ENCODE data around the gene IQCM. TPM values are rescaled to one million over a fixed set of nuclear protein-coding genes. Genes with fewer than 3 reads are reported as not detected.

IQCM gene
- total RNA-seq, 2 donors from 2014 or later: not detected

GRCh38 chr4:149701435-149702156 lies 114.0 kb downstream of the IQCM start:
- DNase-seq (ENCODE audit: low spot score in 2 of 2) (no peak), ATAC-seq (no peak)
- H3K9me3 Mint-ChIP-seq: peaks cover 4 to 5% of the 10 kb centered on the region in 2 donors
- H3K27ac Mint-ChIP-seq: no peak overlapping the region
- H3K36me3 Mint-ChIP-seq: no peaks in the 10 kb centered on the region

- DNase-seq (ENCODE audit: low spot score in 2 of 2): no peak
- Mint-ChIP-seq H3K36me3 (no peaks in the 10 kb centered on the region), H3K9me3 (peaks cover 4 to 5% of the 10 kb centered on the region in 2 donors), H3K27ac (no peak overlapping the region)
- ATAC-seq: no peak
Observed at GRCh38 chr4:149700272-149700671, 115.4 kb downstream of the IQCM start.

GRCh38 chr4:149699642-149700041 lies 116.0 kb downstream of the IQCM start:
- DNase-seq (ENCODE audit: low spot score in 2 of 2) (no peak), ATAC-seq (no peak)
- Mint-ChIP-seq H3K9me3 (peaks cover 4 to 5% of the 10 kb centered on the region in 2 donors), H3K36me3 (no peaks in the 10 kb centered on the region), H3K27ac (no peak overlapping the region)

- DNase-seq (ENCODE audit: low spot score in 2 of 2): no peak
- ATAC-seq: no peak
- H3K27ac Mint-ChIP-seq: no peak overlapping the region
- H3K9me3 Mint-ChIP-seq: peaks cover 4 to 22% of the 10 kb centered on the region in 2 donors
- no peaks in the 10 kb centered on the region for H3K36me3 Mint-ChIP-seq
Observed at GRCh38 chr4:149690726-149691125, 124.9 kb downstream of the IQCM start.

- H3K36me3 Mint-ChIP-seq: no peaks in the 10 kb centered on the region
- no peak overlapping the region for H3K27ac Mint-ChIP-seq
- no peak for ATAC-seq
- H3K9me3 Mint-ChIP-seq: peaks cover 3 to 4% of the 10 kb centered on the region in 2 donors
- DNase-seq (ENCODE audit: low spot score in 2 of 2): no peak
Observed at GRCh38 chr4:149684516-149684915, 131.1 kb downstream of the IQCM start.

- Mint-ChIP-seq H3K9me3 (peaks cover 14 to 30% of the 10 kb centered on the region in 2 donors), H3K27ac (no peak overlapping the region), H3K36me3 (peaks cover 0 to 7% of the 10 kb centered on the region in 2 donors)
- no peak for DNase-seq (ENCODE audit: low spot score in 2 of 2)
- ATAC-seq: no peak
Observed at GRCh38 chr4:149676076-149676475, 139.6 kb downstream of the IQCM start.

GRCh38 chr4:149645790-149646189 lies 169.9 kb downstream of the IQCM start:
- peaks cover 6 to 10% of the 10 kb centered on the region in 2 donors for H3K9me3 Mint-ChIP-seq
- no peak for ATAC-seq
- no peaks in the 10 kb centered on the region for H3K36me3 Mint-ChIP-seq
- no peak overlapping the region for H3K27ac Mint-ChIP-seq
- no peak for DNase-seq (ENCODE audit: low spot score in 2 of 2)

- DNase-seq (ENCODE audit: low spot score in 2 of 2) (no peak), ATAC-seq (no peak)
- H3K27ac Mint-ChIP-seq: no peak overlapping the region
- peaks cover 8 to 14% of the 10 kb centered on the region in 2 donors for H3K9me3 Mint-ChIP-seq
- no peaks in the 10 kb centered on the region for H3K36me3 Mint-ChIP-seq
Observed at GRCh38 chr4:149638073-149638472, 177.6 kb downstream of the IQCM start.

- ATAC-seq (no peak), DNase-seq (ENCODE audit: low spot score in 2 of 2) (no peak)
- Mint-ChIP-seq H3K36me3 (no peaks in the 10 kb centered on the region), H3K9me3 (peaks cover 4 to 9% of the 10 kb centered on the region in 2 donors), H3K27ac (no peak overlapping the region)
Observed at GRCh38 chr4:149634368-149634767, 181.3 kb downstream of the IQCM start.

- no peak for DNase-seq (ENCODE audit: low spot score in 2 of 2)
- Mint-ChIP-seq H3K36me3 (no peaks in the 10 kb centered on the region), H3K27ac (no peak overlapping the region), H3K9me3 (peaks cover 5 to 8% of the 10 kb centered on the region in 2 donors)
- ATAC-seq: no peak
Observed at GRCh38 chr4:149631629-149632028, 184.0 kb downstream of the IQCM start.

GRCh38 chr4:149630064-149630463 lies 185.6 kb downstream of the IQCM start:
- peaks cover 0 to 4% of the 10 kb centered on the region in 2 donors for H3K9me3 Mint-ChIP-seq
- H3K36me3 Mint-ChIP-seq: no peaks in the 10 kb centered on the region
- H3K27ac Mint-ChIP-seq: no peak overlapping the region
- no peak for DNase-seq (ENCODE audit: low spot score in 2 of 2)
- ATAC-seq: no peak

- no peak for ATAC-seq
- Mint-ChIP-seq H3K36me3 (no peaks in the 10 kb centered on the region), H3K27ac (no peak overlapping the region), H3K9me3 (peaks cover 15 to 19% of the 10 kb centered on the region in 2 donors)
- DNase-seq (ENCODE audit: low spot score in 2 of 2): no peak
Observed at GRCh38 chr4:149605601-149606378, 209.9 kb downstream of the IQCM start.

- ATAC-seq (no peak), DNase-seq (ENCODE audit: low spot score in 2 of 2) (no peak)
- H3K27ac Mint-ChIP-seq: no peak overlapping the region
Observed at GRCh38 chr4:149604827-149605226, 210.8 kb downstream of the IQCM start.

GRCh38 chr4:149595500-149595899 lies 220.1 kb downstream of the IQCM start:
- Mint-ChIP-seq H3K36me3 (no peaks in the 10 kb centered on the region), H3K27ac (no peak overlapping the region), H3K9me3 (peaks cover 5 to 14% of the 10 kb centered on the region in 2 donors)
- DNase-seq (ENCODE audit: low spot score in 2 of 2) (no peak), ATAC-seq (no peak)

More at GRCh38 chr4:149604827-149605226, 210.8 kb downstream of the IQCM start:
- H3K36me3 Mint-ChIP-seq: no peaks in the 10 kb centered on the region
- H3K9me3 Mint-ChIP-seq: peaks cover 15 to 19% of the 10 kb centered on the region in 2 donors

GRCh38 chr4:149589826-149590225 lies 225.8 kb downstream of the IQCM start:
- DNase-seq (ENCODE audit: low spot score in 2 of 2) (no peak), ATAC-seq (no peak)
- Mint-ChIP-seq H3K36me3 (peaks cover 0 to 4% of the 10 kb centered on the region in 2 donors), H3K9me3 (peaks cover 9 to 21% of the 10 kb centered on the region in 2 donors), H3K27ac (no peak overlapping the region)

GRCh38 chr4:149584722-149585121 lies 230.9 kb downstream of the IQCM start:
- DNase-seq (ENCODE audit: low spot score in 2 of 2) (no peak), ATAC-seq (no peak)
- Mint-ChIP-seq H3K9me3 (peaks cover 10 to 11% of the 10 kb centered on the region in 2 donors), H3K27ac (no peak overlapping the region), H3K36me3 (peaks cover 0 to 4% of the 10 kb centered on the region in 2 donors)

- H3K36me3 Mint-ChIP-seq: no peaks in the 10 kb centered on the region
- peaks cover 0 to 10% of the 10 kb centered on the region in 2 donors for H3K9me3 Mint-ChIP-seq
- ATAC-seq (no peak), DNase-seq (ENCODE audit: low spot score in 2 of 2) (no peak)
- no peak overlapping the region for H3K27ac Mint-ChIP-seq
Observed at GRCh38 chr4:149574971-149575370, 240.7 kb downstream of the IQCM start.
